ENCODE data around the gene RGSL1.
A peak's percentile ranks its signal among the peaks of the same experiment; 100 is the strongest.

DNA sequence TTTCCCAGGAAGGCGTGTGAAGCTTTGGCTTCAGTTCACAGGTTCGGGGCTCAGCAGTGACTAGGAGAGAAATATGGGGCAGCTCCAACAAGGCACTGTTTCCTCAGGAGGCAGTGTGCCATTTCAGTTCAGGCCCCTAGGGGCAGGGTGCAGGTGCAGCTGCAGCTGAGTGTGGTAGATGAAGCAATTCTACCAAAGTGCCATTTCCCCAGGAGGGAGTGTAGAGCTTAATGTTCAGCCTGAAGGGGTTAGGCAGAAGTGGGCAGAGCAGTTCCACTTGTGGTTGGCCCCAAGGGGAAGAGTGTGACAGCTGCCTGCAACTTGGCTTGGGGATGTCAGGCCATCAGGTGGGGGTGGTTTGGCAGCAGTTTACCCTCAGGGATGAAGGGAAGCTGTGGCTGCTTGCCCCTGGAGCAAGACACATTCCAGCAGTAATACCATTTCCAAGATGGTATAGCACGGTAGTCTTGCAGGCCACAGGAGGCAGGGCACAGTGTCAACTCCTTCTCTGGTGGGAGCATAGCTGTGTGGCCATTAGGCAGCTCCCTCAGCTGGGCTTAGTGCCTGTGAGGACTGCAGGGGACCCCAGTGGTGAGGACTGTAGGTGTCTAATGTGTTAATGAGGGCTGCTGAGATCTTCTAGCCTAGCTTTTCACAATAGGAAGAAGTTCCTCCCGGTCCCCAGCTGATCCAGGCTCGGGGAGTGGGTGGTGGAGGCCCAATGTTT lies 34.7 kb downstream of the RGSL1 start:
- TF ChIP-seq, protein P1, sequence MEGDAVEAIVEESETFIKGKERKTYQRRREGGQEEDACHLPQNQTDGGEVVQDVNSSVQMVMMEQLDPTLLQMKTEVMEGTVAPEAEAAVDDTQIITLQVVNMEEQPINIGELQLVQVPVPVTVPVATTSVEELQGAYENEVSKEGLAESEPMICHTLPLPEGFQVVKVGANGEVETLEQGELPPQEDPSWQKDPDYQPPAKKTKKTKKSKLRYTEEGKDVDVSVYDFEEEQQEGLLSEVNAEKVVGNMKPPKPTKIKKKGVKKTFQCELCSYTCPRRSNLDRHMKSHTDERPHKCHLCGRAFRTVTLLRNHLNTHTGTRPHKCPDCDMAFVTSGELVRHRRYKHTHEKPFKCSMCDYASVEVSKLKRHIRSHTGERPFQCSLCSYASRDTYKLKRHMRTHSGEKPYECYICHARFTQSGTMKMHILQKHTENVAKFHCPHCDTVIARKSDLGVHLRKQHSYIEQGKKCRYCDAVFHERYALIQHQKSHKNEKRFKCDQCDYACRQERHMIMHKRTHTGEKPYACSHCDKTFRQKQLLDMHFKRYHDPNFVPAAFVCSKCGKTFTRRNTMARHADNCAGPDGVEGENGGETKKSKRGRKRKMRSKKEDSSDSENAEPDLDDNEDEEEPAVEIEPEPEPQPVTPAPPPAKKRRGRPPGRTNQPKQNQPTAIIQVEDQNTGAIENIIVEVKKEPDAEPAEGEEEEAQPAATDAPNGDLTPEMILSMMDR (IDR thresholded peaks at IDR 0.05; ENCODE audit: borderline replicate concordance, extremely low read depth, low read length, poor library complexity, severe bottlenecking) = peak; percentile 88
- TF ChIP-seq EZH2 (IDR thresholded peaks at IDR 0.05; ENCODE audit: borderline replicate concordance, low read depth, low read length, severe bottlenecking) = no peak

All from DND-41 (cell line).